Glutamatergic neuron (in vitro differentiated cells): ENCODE measurements around the gene PSAPL1. TPM values are rescaled to one million over a fixed set of nuclear protein-coding genes. Genes with fewer than 3 reads are reported as not detected.

ENCODE experiments used
- DNase-seq: peaks from one replicate; pipeline ENCODE4 v3.0.0; 2022
- H3K27ac Mint-ChIP-seq: one replicate; pipeline ENCODE4 v1.8.0; 2020; ENCODE audit warnings: mild to moderate bottlenecking, mixed read lengths, inconsistent platforms; ENCODE audit not compliant: unreplicated experiment
- H3K27me3 Mint-ChIP-seq: one replicate; pipeline ENCODE4 v1.8.0; 2020; ENCODE audit warnings: mild to moderate bottlenecking, moderate library complexity, mixed read lengths, inconsistent platforms; ENCODE audit not compliant: unreplicated experiment
- H3K36me3 Mint-ChIP-seq: one replicate; pipeline ENCODE4 v1.8.0; 2020; ENCODE audit warnings: mild to moderate bottlenecking, mixed read lengths, inconsistent platforms; ENCODE audit not compliant: unreplicated experiment
- H3K4me1 Mint-ChIP-seq: one replicate; pipeline ENCODE4 v1.8.0; 2020; ENCODE audit warnings: mild to moderate bottlenecking, low read depth, mixed read lengths, inconsistent platforms; ENCODE audit not compliant: unreplicated experiment
- H3K4me3 Mint-ChIP-seq: one replicate; pipeline ENCODE4 v1.8.0; 2020; ENCODE audit warnings: mild to moderate bottlenecking, mixed read lengths, inconsistent platforms; ENCODE audit not compliant: unreplicated experiment
- H3K9me3 Mint-ChIP-seq: one replicate; pipeline ENCODE4 v1.8.0; 2020; ENCODE audit warnings: mild to moderate bottlenecking, moderate library complexity, mixed read lengths, inconsistent platforms; ENCODE audit not compliant: unreplicated experiment
- total RNA-seq: library from RNA; stranded (reverse); fragmentation: NEBNext Ultra II Directional; extraction: Animal tissue kit (Norgen Biotek cat#: 25700); gene quantifications from one replicate; pipeline ENCODE4 v1.2.1, GENCODE V29; 2021; ENCODE audit not compliant: unreplicated experiment
- TF ChIP-seq, protein P1 (sequence below): fragments of 200-600 bp; sonication (generic); IDR thresholded peaks from one replicate; pipeline ENCODE4 v1.5.0; 2021; ENCODE audit not compliant: partially characterized antibody, unreplicated experiment

The PSAPL1 gene
- total RNA-seq, 1 donor from 2014 or later, result not detected

DNA sequence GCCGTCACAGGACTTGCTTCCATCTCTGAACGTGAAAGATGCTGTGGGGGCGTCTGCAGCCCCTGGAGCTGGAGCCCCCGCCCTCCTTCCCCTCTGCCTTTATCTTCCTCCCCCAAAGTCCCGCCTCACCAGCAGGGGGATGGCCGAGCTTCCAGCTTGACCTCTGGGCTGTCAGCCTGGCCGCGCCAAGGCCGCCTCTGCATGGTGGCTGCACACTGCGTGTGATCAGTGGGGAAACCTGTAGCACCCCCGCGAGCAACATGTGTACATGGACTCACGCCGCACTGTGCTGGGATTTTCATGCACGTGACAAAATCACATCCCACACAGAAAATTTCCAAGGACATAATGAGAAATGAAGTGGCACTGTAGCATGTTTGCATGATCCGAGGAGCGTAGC lies 26.5 kb upstream of the PSAPL1 start:
- DNase-seq, result peak; percentile 60
- H3K4me1 Mint-ChIP-seq, result peaks cover 11% of the 10 kb centered on the region
- peaks cover 6% of the 10 kb centered on the region for H3K27me3 Mint-ChIP-seq
- H3K9me3 Mint-ChIP-seq, result peaks cover 5% of the 10 kb centered on the region
- TF ChIP-seq, protein P1, sequence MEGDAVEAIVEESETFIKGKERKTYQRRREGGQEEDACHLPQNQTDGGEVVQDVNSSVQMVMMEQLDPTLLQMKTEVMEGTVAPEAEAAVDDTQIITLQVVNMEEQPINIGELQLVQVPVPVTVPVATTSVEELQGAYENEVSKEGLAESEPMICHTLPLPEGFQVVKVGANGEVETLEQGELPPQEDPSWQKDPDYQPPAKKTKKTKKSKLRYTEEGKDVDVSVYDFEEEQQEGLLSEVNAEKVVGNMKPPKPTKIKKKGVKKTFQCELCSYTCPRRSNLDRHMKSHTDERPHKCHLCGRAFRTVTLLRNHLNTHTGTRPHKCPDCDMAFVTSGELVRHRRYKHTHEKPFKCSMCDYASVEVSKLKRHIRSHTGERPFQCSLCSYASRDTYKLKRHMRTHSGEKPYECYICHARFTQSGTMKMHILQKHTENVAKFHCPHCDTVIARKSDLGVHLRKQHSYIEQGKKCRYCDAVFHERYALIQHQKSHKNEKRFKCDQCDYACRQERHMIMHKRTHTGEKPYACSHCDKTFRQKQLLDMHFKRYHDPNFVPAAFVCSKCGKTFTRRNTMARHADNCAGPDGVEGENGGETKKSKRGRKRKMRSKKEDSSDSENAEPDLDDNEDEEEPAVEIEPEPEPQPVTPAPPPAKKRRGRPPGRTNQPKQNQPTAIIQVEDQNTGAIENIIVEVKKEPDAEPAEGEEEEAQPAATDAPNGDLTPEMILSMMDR, result peak; percentile 37
- no peak overlapping the region for H3K4me3 Mint-ChIP-seq
- no peak overlapping the region for H3K27ac Mint-ChIP-seq
- H3K36me3 Mint-ChIP-seq, result no peaks in the 10 kb centered on the region

DNA sequence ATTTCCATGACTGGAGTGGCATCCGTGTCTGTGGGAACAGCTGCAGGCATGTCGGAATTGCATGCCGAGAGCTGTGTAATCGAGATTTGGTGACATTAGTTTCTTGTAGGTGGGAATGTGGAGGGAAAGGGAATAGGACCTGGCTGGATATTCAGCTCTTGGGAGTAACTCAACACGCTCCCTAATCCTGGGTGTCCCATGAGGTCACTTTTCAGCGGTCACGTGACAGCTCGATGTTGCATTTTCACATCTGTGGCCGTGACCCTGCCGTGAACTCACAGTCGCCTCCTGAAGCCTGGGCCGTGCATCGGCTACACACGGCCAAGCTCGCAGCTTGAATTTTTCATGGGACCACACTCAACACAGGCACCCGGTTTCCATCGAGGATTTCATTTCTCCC lies 25.8 kb upstream of the PSAPL1 start:
- Mint-ChIP-seq H3K4me3 (no peak overlapping the region), H3K4me1 (peaks cover 13% of the 10 kb centered on the region), H3K27ac (no peak overlapping the region), H3K27me3 (peaks cover 8% of the 10 kb centered on the region), H3K9me3 (peaks cover 5% of the 10 kb centered on the region), H3K36me3 (no peaks in the 10 kb centered on the region)
- TF ChIP-seq, protein P1, result no peak
- peak; percentile 48 for DNase-seq

DNA sequence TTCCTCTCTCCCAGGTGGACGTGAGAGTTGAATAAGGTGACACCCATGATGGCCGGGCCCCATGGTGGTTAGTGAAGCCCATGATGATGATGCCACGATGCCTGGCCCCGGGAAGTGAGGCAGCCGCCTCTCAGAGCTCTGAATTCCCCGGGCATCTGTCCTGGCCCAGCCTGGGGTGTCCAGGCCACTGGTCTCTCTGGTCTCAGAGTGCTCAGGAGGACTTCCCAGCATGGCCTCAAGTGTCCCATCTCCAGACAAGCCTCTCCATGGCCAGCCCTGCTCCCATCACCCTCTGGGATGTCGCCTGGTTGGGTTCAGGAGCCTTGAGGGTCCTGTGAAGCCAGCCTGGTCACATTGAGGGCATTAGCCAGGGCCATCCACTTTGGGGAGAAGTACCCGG lies 24.7 kb upstream of the PSAPL1 start:
- DNase-seq, result peak; percentile 7
- no peak overlapping the region for H3K4me3 Mint-ChIP-seq

DNA sequence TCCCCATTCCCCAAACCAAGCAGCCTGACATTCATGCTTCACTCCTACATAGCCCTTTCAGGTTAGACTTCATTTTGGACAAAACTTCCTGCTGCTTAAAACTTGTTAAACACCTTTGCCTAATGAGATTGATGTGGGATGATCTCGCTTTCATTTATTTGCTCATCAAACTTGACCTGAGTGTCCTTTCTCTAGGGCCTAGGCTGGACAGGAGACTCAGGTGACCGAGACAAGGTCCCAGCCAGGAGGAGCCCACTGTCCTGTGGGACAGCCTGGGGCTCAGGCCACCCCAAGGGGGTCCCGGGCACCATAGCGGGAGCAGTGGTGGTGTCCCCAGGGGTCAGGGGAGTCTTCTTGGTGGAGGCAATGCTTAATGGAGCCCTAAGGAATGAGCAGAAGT lies 23.7 kb upstream of the PSAPL1 start:
- Mint-ChIP-seq H3K27ac (no peak overlapping the region), H3K36me3 (no peaks in the 10 kb centered on the region), H3K9me3 (peaks cover 3% of the 10 kb centered on the region), H3K4me3 (no peak overlapping the region), H3K27me3 (peaks cover 8% of the 10 kb centered on the region), H3K4me1 (peaks cover 13% of the 10 kb centered on the region)
- peak; percentile 9 for DNase-seq
- TF ChIP-seq, protein P1, result no peak

More for the DNA sequence above, 24.7 kb upstream of the PSAPL1 start:
- Mint-ChIP-seq H3K27ac (no peak overlapping the region), H3K27me3 (peaks cover 8% of the 10 kb centered on the region), H3K4me1 (peaks cover 13% of the 10 kb centered on the region), H3K36me3 (no peaks in the 10 kb centered on the region), H3K9me3 (peaks cover 4% of the 10 kb centered on the region)
- TF ChIP-seq, protein P1, result no peak

DNA sequence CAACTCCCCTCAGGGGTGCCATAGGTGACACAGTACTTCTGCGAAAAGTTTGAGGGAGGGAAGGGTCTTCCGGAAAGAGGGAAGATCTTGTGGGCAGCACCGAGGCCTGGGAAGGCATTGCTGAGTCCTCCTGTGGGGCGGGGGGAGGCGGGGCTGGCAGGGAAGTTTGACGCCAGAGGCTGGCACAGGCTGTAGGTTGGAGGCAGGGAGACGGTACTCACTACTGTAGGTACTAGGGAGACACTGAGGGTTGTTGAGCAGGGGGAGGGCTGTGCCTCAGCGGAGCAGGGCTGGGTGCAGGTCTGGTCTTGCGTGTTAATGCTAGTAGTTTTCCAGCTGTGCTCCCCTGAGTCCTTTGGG lies 23.3 kb upstream of the PSAPL1 start:
- peak; percentile 9 for DNase-seq
- no peak overlapping the region for H3K27ac Mint-ChIP-seq

More for the DNA sequence above, 23.3 kb upstream of the PSAPL1 start:
- peaks cover 3% of the 10 kb centered on the region for H3K9me3 Mint-ChIP-seq
- peaks cover 8% of the 10 kb centered on the region for H3K27me3 Mint-ChIP-seq
- TF ChIP-seq, protein P1, result no peak
- peaks cover 13% of the 10 kb centered on the region for H3K4me1 Mint-ChIP-seq
- no peak overlapping the region for H3K4me3 Mint-ChIP-seq
- H3K36me3 Mint-ChIP-seq, result no peaks in the 10 kb centered on the region
